Measurements from ENCODE around the gene BNC2.
"Not testable (repeated sequence)": the region's sequence is repeated elsewhere in the genome, so short reads cannot be mapped to it uniquely, and the experiment has no call there.

Gene BNC2

DNA sequence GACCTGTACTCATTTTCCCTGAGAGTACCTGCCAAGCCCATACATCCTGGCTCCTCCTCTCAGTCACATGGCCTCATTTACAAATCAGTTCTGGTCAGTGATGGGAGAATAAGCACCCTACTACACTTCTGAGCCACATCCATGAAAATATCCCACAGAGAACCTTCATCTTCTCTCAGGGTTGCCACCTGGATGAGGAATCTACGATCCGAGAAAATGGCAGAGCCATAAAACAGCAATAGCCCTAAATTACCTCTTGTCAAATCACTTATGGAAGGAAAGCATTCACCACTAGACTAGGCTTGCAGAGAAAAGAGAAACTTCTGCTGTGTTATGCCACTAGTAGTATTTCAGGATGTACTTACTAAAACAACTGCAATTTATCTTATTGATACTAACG, 324.8 kb downstream of the BNC2 start:
- TF ChIP-seq FOXA1 (IDR thresholded peaks at IDR 0.05) = no peak
- no peak for TF ChIP-seq BHLHE40 (IDR thresholded peaks at IDR 0.05; ENCODE audit: borderline replicate concordance)
- no peak for TF ChIP-seq HDGF (IDR thresholded peaks at IDR 0.05; ENCODE audit: borderline replicate concordance)
- TF ChIP-seq L3MBTL2 (conservative IDR thresholded peaks at IDR 0.05) = no peak
- TF ChIP-seq, protein P1, sequence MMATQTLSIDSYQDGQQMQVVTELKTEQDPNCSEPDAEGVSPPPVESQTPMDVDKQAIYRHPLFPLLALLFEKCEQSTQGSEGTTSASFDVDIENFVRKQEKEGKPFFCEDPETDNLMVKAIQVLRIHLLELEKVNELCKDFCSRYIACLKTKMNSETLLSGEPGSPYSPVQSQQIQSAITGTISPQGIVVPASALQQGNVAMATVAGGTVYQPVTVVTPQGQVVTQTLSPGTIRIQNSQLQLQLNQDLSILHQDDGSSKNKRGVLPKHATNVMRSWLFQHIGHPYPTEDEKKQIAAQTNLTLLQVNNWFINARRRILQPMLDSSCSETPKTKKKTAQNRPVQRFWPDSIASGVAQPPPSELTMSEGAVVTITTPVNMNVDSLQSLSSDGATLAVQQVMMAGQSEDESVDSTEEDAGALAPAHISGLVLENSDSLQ (IDR thresholded peaks at IDR 0.05) = no peak
- TF ChIP-seq FOXK2 (IDR thresholded peaks at IDR 0.05) = no peak
- no peak for DNase-seq (ENCODE audit: extremely low spot score)
- ChIA-PET POLR2A (no interaction called here), CTCF (no interaction called here)

DNA sequence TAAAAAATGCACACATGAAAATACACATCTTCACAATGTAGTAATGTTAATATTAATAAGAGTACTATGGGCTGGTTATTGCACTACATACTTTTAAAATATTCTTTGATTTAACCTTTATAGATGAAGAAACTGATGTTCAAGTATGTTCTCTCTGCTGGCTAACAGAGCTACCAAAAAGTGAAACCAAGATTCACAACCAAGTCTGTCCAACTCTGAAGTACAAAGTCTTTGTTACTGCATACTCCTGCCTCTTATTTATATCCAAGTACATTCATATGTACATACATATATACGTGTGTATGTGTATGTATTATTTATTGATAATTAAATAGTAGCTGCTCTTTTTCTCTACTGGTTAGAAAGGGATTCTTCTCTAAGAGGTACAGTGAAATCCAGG, 325.6 kb downstream of the BNC2 start:
- no peak for DNase-seq (ENCODE audit: extremely low spot score)
- CTCF ChIA-PET = no interaction called here
- POLR2A ChIA-PET = no interaction called here
- TF ChIP-seq SP1 (IDR thresholded peaks at IDR 0.05) = no peak
- no peak for TF ChIP-seq FOXK2 (IDR thresholded peaks at IDR 0.05)
- no peak for TF ChIP-seq SUZ12 (IDR thresholded peaks at IDR 0.05)
- TF ChIP-seq ZNF384 (IDR thresholded peaks at IDR 0.05) = no peak
- no peak for TF ChIP-seq L3MBTL2 (conservative IDR thresholded peaks at IDR 0.05)
- TF ChIP-seq HDGF (IDR thresholded peaks at IDR 0.05; ENCODE audit: borderline replicate concordance) = no peak
- no peak for TF ChIP-seq FOXM1 (IDR thresholded peaks at IDR 0.05; ENCODE audit: borderline replicate concordance)
- no peak for TF ChIP-seq FOXA1 (IDR thresholded peaks at IDR 0.05)
- TF ChIP-seq NFRKB (IDR thresholded peaks at IDR 0.05) = no peak
- no peak for TF ChIP-seq CTBP1 (IDR thresholded peaks at IDR 0.05; ENCODE audit: borderline replicate concordance)
- TF ChIP-seq BHLHE40 (IDR thresholded peaks at IDR 0.05; ENCODE audit: borderline replicate concordance) = no peak
- TF ChIP-seq, protein P1 (IDR thresholded peaks at IDR 0.05) = no peak

DNA sequence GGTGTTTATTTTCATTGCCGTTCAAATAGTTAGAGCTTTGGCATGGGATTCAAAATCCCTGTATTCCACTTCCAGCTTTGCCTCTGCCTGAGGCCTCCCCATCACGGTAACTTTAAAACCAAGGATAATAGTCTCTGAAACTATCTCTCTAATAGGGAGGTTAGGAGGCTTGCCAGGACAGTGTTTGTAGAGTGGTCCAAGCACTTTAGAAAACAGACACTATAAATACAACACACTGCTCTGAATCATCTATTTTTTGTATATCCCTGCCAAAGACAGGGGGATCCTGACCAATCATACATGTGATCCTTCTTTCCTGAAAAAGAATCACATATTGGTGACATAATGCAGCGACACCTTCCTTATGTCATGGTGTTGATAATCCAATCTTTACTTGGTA, 326.8 kb downstream of the BNC2 start:
- TF ChIP-seq FOXM1 (IDR thresholded peaks at IDR 0.05; ENCODE audit: borderline replicate concordance) = no peak
- CTCF ChIA-PET = no interaction called here
- no peak for DNase-seq (ENCODE audit: extremely low spot score)
- POLR2A ChIA-PET = no interaction called here

DNA sequence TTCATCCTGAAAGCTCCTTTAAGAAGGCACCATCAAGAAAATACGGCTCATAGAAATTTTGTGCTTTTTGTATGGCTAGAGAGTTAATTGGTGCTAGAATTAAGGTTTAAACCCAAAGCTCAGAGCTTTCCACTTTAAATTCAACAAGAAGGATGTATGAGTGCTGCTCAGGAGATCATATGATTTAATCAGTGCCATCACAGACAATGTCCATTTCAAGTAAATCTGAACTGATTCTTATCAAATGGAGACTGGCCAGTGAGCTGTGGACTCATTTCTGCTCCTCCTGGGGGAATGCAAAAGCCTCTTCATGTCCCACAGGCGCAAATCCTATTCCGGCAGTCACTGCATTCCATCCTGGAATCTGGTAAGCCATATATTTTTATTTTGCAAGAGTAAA, 327.2 kb downstream of the BNC2 start:
- DNase-seq (ENCODE audit: extremely low spot score) = no peak
- POLR2A ChIA-PET = no interaction called here
- TF ChIP-seq, protein P1 (IDR thresholded peaks at IDR 0.05) = no peak
- TF ChIP-seq ZNF384 (IDR thresholded peaks at IDR 0.05) = no peak
- TF ChIP-seq ARNT (IDR thresholded peaks at IDR 0.05) = no peak
- TF ChIP-seq ELF4 (IDR thresholded peaks at IDR 0.05) = no peak
- no peak for TF ChIP-seq NFRKB (IDR thresholded peaks at IDR 0.05)
- no peak for TF ChIP-seq CTBP1 (IDR thresholded peaks at IDR 0.05; ENCODE audit: borderline replicate concordance)
- no peak for TF ChIP-seq BHLHE40 (IDR thresholded peaks at IDR 0.05; ENCODE audit: borderline replicate concordance)
- no peak for TF ChIP-seq L3MBTL2 (conservative IDR thresholded peaks at IDR 0.05)
- CTCF ChIA-PET = no interaction called here

DNA sequence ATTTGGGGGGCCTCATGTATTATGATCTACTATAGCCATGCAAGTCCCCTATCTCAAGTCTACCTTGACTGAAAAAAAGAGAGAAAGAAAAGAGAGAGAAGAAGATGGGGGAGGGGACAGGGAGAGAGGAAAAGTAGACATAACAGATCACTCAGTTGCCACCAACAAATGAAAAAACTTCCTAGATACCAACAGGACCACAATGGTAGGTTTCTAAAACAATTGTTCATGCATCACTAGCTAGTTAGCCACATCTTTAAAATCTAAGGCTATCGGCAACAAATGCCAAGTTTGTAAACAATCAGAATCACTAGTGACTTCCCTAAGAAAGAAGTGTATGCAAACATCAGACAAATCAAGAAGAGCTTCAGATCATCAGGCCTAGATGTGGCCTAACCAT, 328.2 kb downstream of the BNC2 start:
- TF ChIP-seq BHLHE40 (IDR thresholded peaks at IDR 0.05; ENCODE audit: borderline replicate concordance) (no peak), HDGF (IDR thresholded peaks at IDR 0.05; ENCODE audit: borderline replicate concordance) (no peak), LEF1 (IDR thresholded peaks at IDR 0.05; ENCODE audit: borderline replicate concordance) (no peak), SP1 (IDR thresholded peaks at IDR 0.05) (no peak)
- ChIA-PET CTCF (no interaction called here), POLR2A (no interaction called here)
- no peak for DNase-seq (ENCODE audit: extremely low spot score)

DNA sequence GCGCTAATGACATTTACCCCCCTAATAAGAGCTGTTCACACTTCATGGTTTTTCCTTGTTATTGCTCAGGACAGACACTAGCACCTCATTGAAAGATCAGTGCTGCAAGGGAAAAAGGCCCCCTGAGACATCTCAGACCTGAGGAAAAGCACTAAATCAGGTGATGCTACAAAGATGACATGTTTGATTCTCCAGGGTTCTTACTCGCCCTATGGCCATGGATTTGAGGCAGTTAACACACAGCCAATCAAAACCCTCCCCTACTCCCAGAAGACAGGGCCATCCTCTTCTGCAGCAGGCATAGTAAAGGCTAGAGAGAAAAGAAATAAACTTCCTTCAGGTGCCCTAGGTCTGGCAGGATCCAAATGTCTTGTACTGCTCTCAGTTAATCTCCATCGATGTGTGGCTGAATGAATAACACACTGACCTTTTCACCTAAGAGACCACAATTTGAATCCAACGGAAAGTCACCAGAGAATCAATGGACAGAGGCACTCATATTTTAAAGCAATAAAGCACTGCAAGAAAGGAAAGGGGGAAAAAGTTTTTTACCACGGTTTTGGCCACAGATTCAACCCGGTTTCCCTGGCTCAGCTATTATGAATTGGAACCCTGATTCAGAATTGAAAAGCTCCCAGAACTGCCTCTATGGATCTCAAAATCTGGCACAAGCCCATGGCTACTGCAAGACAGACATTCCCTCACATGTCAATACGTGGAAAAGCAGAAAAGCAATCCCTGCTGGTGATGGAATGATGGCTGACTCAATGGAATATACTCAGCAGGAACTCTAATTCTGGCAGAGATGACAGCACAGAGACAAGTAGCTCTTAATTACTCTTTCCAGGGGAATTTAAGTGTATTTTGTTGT, 329.5 kb downstream of the BNC2 start:
- CTCF ChIA-PET = no interaction called here
- no peak for DNase-seq (ENCODE audit: extremely low spot score)
- POLR2A ChIA-PET = no interaction called here
- TF ChIP-seq SP1 (IDR thresholded peaks at IDR 0.05) = no peak
- TF ChIP-seq, protein P1 (IDR thresholded peaks at IDR 0.05) = peak; percentile 24; the same call in 1 of the 2 replicates

DNA sequence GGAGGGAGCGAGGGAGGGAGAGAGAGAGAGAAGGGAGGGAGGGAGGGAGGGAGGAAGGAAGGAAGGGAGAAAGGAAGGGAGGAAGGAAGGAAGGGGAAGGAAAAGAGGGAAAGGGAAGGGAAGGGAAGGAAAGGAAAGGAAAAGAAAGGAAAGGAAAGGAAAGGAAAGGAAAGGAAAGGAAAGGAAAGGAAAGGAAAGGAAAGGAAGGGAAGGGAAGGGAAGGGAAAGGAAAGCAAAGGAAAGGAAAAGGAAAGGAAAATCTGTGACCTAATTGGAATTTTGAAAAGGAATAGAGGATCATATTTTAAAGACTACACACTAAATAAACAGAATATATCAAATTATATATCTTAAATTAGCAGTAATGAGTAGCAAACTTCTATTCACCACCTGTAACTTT, 330.8 kb downstream of the BNC2 start:
- POLR2A ChIA-PET; DNase-seq (ENCODE audit: extremely low spot score); CTCF ChIA-PET: not testable (repeated sequence)
